Measurements from ENCODE around the gene CRHR1.

CRHR1 gene

DNA sequence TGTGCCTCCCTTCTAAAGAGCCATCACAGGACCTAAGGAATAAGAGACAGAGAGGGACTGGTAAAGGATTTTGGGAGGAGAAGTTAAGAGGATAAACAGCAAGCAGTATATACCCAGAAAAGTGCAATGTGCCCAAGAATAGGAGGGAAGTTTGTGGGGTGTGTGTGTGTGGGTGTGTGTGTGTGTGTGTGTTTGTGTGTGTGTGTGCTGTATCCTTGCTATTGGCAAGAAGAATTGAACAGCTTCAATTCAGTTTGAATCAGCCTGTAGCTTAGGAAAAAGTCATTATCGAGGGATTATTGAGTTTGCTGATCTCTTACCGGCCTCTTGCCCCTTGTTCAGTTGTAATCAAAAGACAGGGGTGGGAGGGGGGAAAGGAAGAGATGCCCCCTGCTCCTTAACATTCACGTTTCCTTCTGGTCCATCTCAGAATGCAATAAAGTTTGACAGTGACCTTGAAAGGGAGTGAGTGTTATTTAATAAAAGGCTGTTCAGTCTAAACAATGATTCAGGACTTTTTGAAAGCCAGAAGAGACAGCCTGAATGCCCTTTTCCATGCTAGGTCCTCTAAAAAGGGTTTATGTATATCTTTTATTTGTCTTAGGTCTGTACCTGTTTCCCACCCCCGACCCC lies 86.3 kb downstream of the CRHR1 start:
- no peak for DNase-seq

DNA sequence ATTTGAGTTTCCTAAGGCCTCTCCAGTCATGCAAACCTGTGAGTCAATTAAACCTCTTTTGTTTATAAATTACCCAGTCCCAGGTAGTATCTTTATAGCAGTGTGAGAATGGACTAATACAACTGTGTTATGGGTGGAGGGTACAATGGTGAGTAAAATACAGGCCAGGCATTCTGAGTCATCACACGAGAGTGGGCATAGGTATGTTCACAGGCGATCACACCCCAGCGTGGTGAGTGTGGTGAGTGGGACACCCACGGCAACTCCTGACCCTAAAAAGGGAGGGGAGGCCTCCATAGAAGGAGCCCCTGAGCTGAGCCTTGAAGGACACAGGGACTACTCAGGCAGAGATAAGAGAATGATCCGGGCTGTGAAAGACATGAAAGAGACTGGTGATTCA lies 87.6 kb downstream of the CRHR1 start:
- no peak for DNase-seq

DNA sequence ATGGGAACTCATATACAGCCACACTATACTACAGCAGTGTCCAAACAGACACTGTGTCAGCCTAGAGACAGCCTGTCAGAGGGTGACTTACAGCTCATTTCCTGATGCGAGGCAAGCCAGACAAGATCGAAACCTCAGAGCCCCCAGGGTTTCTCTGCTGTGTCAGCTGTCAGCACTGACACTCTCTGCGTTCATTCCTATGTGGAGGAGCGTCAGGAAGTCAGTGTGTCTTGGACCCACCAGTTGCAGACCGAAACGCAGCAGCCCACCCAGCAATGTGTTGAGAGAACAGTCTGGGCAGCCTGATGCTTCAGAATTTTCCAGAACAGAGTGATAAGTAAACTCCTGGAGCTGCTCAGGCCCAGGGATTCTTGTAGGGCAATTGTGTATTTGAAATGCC lies 89.6 kb downstream of the CRHR1 start:
- no peak for DNase-seq

DNA sequence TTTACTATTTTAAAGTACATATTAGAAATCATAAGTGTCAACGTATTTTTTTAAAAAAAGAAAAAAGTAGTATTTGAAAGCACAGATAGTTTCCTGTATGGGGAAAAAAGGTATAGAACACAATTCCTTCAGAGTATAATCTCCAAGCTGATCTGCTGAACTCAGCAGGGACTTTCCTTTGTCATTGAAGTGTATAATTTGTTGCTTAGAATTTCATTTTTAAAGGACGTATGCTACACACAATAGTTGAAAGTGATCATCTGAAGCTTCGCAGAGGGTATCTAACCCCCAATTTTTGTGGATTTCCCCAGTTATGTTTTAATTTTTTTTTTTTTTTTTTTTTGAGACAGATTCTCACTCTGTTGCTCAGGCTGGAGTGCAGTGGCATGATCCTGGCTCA lies 90.0 kb downstream of the CRHR1 start:
- DNase-seq = no peak

DNA sequence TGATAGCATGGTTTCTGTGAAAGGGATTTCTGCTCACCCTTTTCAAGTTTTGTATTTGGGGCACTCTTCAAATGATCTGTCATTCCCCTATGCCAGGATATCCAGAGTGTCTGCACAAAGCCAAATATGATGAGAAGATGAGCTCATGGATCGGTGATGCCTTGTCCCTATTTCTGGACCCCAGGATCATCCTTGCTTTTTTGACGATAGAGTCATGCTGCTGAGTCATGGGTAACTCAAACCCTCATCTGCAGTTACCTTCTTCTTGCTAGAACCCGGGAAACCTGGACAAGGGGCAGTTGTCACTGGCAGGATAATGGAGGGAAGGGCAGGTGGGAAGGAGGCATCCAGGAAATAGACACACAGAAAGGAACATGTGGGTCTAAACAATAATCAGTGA lies 92.4 kb downstream of the CRHR1 start:
- DNase-seq = no peak

DNA sequence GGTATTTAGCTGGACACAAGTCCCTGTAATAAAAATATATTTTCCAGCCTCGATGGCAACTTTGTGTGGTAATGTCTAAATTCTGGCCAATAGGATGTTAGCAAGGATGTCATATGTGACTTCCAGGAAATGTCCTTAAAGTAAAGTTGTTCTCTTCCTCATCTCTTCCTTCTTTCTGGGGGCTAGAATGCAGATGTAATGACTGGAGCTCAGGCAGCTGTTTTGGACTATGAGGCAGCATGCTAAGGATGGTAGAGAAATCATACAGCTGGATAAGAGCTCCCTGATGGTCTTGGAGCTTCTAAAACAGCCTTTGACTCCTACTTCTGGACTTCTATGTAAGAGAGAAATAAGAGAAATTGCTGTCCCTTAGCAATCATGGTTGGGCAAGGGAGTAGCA lies 93.3 kb downstream of the CRHR1 start:
- no peak for DNase-seq

DNA sequence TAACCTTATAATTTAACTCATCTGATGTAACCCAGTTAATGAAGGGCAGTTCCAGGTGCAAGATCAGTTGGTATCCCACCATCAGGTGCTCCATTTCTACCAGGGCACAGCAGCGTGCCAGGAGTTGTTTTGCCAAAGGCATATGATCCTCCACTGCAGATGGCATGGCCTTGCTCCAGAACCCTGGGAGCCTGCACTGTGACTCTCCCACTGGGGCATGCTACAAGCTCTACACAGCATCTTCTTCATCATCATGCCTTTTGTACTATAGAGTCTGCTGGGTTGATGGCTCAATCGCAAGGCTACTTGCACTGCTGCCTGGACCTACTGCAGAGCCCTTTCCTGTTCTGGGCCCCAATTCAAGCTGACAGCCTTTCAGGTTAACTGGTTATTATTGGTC lies 98.9 kb downstream of the CRHR1 start:
- DNase-seq = no peak
